H1 (cell line): ENCODE results near the gene PATJ. TPM values are rescaled to one million over a fixed set of nuclear protein-coding genes. Genes with fewer than 3 reads are reported as not detected.

Source experiments
- CTCF ChIA-PET: fragments of 300-600 bp; sonication (Branson Sonifier 250); formaldehyde crosslinking; loops from one replicate; lab custom pipeline; 2021; ENCODE audit not compliant: partially characterized antibody; lab: Charles Lee
- POLR2A ChIA-PET: fragments of 300-600 bp; sonication (Branson Sonifier 250); formaldehyde crosslinking; loops from one replicate; lab custom pipeline; 2021; ENCODE audit warnings: inconsistent platforms; ENCODE audit not compliant: partially characterized antibody; lab: Charles Lee
- DNase-seq, 2 experiments: peaks; one replicate each; pipeline versions ENCODE4 v3.0.0 to v3.0.0-alpha.2; 2010 to 2022; ENCODE audit warnings: low spot score in 2 of 2, low read depth in 1 of 2, mixed read lengths in 1 of 2
- FAIRE-seq: peaks from 2 replicates; lab custom pipeline; 2011; peaks lifted over from hg19 to GRCh38; lab: Jason Lieb, UNC
- H2AFZ ChIP-seq: 2 replicates; pipeline ENCODE4 v1.8.1; 2012; ENCODE audit warnings: low read length, inconsistent platforms
- H2AK5ac ChIP-seq: 2 replicates; pipeline ENCODE4 v1.6.1; 2013; ENCODE audit warnings: low read depth, low read length
- H2BK120ac ChIP-seq: replicated peaks from 2 replicates; pipeline ENCODE3; 2013; ENCODE audit warnings: low read depth, low read length, inconsistent platforms
- H2BK12ac ChIP-seq: 2 replicates; pipeline ENCODE4 v1.6.1; 2013; ENCODE audit warnings: low read depth, low read length
- H2BK15ac ChIP-seq: 2 replicates; pipeline ENCODE4 v1.6.1; 2013; ENCODE audit warnings: low read length
- H2BK20ac ChIP-seq: 2 replicates; pipeline ENCODE4 v1.6.1; 2013; ENCODE audit warnings: low read length
- H2BK5ac ChIP-seq: 2 replicates; pipeline ENCODE4 v1.6.1; 2013; ENCODE audit warnings: low read depth, low read length
- H3K14ac ChIP-seq: 2 replicates; pipeline ENCODE4 v1.6.1; 2013; ENCODE audit warnings: inconsistent platforms; ENCODE audit not compliant: insufficient read length
- H3K18ac ChIP-seq: 2 replicates; pipeline ENCODE4 v1.6.1; 2013; ENCODE audit warnings: low read length; ENCODE audit errors: extremely low read depth
- H3K23ac ChIP-seq: 2 replicates; pipeline ENCODE4 v1.6.1; 2013; ENCODE audit warnings: inconsistent platforms; ENCODE audit not compliant: insufficient read length
- H3K23me2 ChIP-seq: 2 replicates; pipeline ENCODE4 v1.6.1; 2013; ENCODE audit warnings: low read depth, low read length
- H3K27ac ChIP-seq: 2 replicates; pipeline ENCODE4 v1.6.1; 2011; ENCODE audit warnings: low read depth, low read length, inconsistent platforms
- H3K27me3 ChIP-seq, 4 experiments: replicated peaks in 1 of 4; 1 replicate in 1 of 4; 2 replicates in 3 of 4; pipeline versions ENCODE4 v1.6.1 to v1.8.1; 2011 to 2013; ENCODE audit warnings: low read length in 3 of 4, mild to moderate bottlenecking in 3 of 4, inconsistent platforms in 2 of 4, mixed read lengths in 2 of 4, moderate library complexity in 1 of 4; ENCODE audit not compliant: control insufficient read depth in 3 of 4, insufficient read depth in 3 of 4; ENCODE audit errors: extremely low read depth in 1 of 4
- H3K36me3 ChIP-seq, 4 experiments: 2 replicates each; pipeline versions ENCODE4 v1.6.1 to v1.8.1; 2011 to 2013; ENCODE audit warnings: mild to moderate bottlenecking in 4 of 4, low read length in 3 of 4, moderate library complexity in 2 of 4, control low read depth in 1 of 4, inconsistent platforms in 1 of 4; ENCODE audit not compliant: insufficient read depth in 4 of 4, control insufficient read depth in 2 of 4
- H3K4ac ChIP-seq: replicated peaks from 2 replicates; pipeline ENCODE3; 2013; ENCODE audit warnings: low read length, low read depth, mixed read lengths, inconsistent platforms; ENCODE audit not compliant: insufficient read length
- H3K4me1 ChIP-seq, 4 experiments: replicated peaks in 1 of 4; 1 replicate in 1 of 4; 2 replicates in 3 of 4; pipeline versions ENCODE4 v1.6.1 to v1.8.1; 2011 to 2013; ENCODE audit warnings: low read length in 3 of 4, inconsistent platforms in 2 of 4, mixed read lengths in 1 of 4; ENCODE audit not compliant: insufficient read depth in 4 of 4, control insufficient read depth in 3 of 4
- H3K4me2 ChIP-seq, 2 experiments: 2 replicates each; pipeline versions ENCODE4 v1.6.1 to v1.8.1; 2011 to 2013; ENCODE audit warnings: low read depth in 2 of 2, low read length in 2 of 2, control low read depth in 1 of 2, inconsistent platforms in 1 of 2, mild to moderate bottlenecking in 1 of 2; ENCODE audit not compliant: insufficient read depth in 1 of 2
- H3K4me3 ChIP-seq, 4 experiments: fragments of 200-600, 300-600 bp in 1 of 4; sonication (generic), shearing (Covaris generic), sonication (Bioruptor Twin) in 1 of 4; 2 replicates each; pipeline versions ENCODE4 v1.5.1 to v1.8.1; 2011 to 2016; ENCODE audit warnings: low read length in 4 of 4, low read depth in 3 of 4, control low read depth in 2 of 4, inconsistent platforms in 2 of 4, mild to moderate bottlenecking in 2 of 4, mixed read lengths in 1 of 4, moderate library complexity in 1 of 4; ENCODE audit not compliant: insufficient read depth in 2 of 4; ENCODE audit errors: extremely low read depth in 1 of 4
- H3K56ac ChIP-seq: replicated peaks from 2 replicates; pipeline ENCODE3; 2013; ENCODE audit warnings: low read depth, mild to moderate bottlenecking, mixed read lengths, low read length, inconsistent platforms; ENCODE audit not compliant: insufficient read length
- H3K79me1 ChIP-seq: 2 replicates; pipeline ENCODE4 v1.6.1; 2013; ENCODE audit warnings: low read depth, low read length, control low read depth
- H3K79me2 ChIP-seq, 2 experiments: 2 replicates each; pipeline versions ENCODE4 v1.6.1 to v1.8.1; 2012 to 2013; ENCODE audit warnings: low read length in 2 of 2, mild to moderate bottlenecking in 2 of 2, inconsistent platforms in 1 of 2; ENCODE audit not compliant: insufficient read depth in 2 of 2, control insufficient read depth in 1 of 2
- H3K9ac ChIP-seq, 4 experiments: replicated peaks in 1 of 4; 1 replicate in 1 of 4; 2 replicates in 3 of 4; pipeline versions ENCODE4 v1.6.1 to v1.8.1; 2011 to 2013; ENCODE audit warnings: low read depth in 3 of 4, low read length in 3 of 4, control low read depth in 2 of 4, mild to moderate bottlenecking in 2 of 4, moderate library complexity in 2 of 4, inconsistent platforms in 1 of 4; ENCODE audit errors: extremely low read depth in 1 of 4
- H3K9me3 ChIP-seq, 2 experiments: 2 replicates each; pipeline versions ENCODE4 v1.6.1 to v1.8.1; 2012 to 2013; ENCODE audit warnings: mild to moderate bottlenecking in 2 of 2, moderate library complexity in 2 of 2, control low read depth in 1 of 2, inconsistent platforms in 1 of 2, low read depth in 1 of 2, low read length in 1 of 2, mixed read lengths in 1 of 2; ENCODE audit not compliant: insufficient read depth in 2 of 2
- H4K20me1 ChIP-seq, 2 experiments: replicated peaks in 1 of 2; 2 replicates each; pipeline versions ENCODE3 to v1.8.1; 2011 to 2013; ENCODE audit warnings: inconsistent platforms in 2 of 2, low read length in 2 of 2, mild to moderate bottlenecking in 1 of 2; ENCODE audit not compliant: insufficient read depth in 2 of 2, control insufficient read depth in 1 of 2
- H4K5ac ChIP-seq: 2 replicates; pipeline ENCODE4 v1.6.1; 2013; ENCODE audit warnings: low read length, low read depth, mixed read lengths, inconsistent platforms; ENCODE audit not compliant: insufficient read length
- H4K8ac ChIP-seq: 2 replicates; pipeline ENCODE4 v1.8.0; 2013; ENCODE audit warnings: mild to moderate bottlenecking, moderate library complexity, low read length, inconsistent platforms; ENCODE audit not compliant: insufficient read depth; ENCODE audit errors: extremely low read depth
- H4K91ac ChIP-seq: replicated peaks from 2 replicates; pipeline ENCODE3; 2013; ENCODE audit warnings: low read length, mixed read lengths, inconsistent platforms; ENCODE audit not compliant: insufficient read length
- BACH1 ChIP-seq: IDR thresholded peaks from 2 replicates; pipeline ENCODE4 v1.6.1; 2012; ENCODE audit warnings: low read length, improper control_type of control experiment
- JUND ChIP-seq: IDR thresholded peaks from 2 replicates; pipeline ENCODE4 v1.6.1; 2011; ENCODE audit warnings: mild to moderate bottlenecking, improper control_type of control experiment, low read length
- RBBP5 ChIP-seq: IDR thresholded peaks from 2 replicates; pipeline ENCODE4 v1.7.1; 2012; ENCODE audit warnings: low read depth, mild to moderate bottlenecking, inconsistent platforms, low read length, moderate library complexity, borderline replicate concordance
- RFX5 ChIP-seq: IDR thresholded peaks from 2 replicates; pipeline ENCODE4 v1.6.1; 2011; ENCODE audit warnings: low read depth, low read length, improper control_type of control experiment, borderline replicate concordance
- WGBS, 2 experiments: shearing (Covaris generic) in 1 of 2; methylation state at CpG; one replicate each; pipeline versions ENCODE4 v1.1.6 to v1.1.7; 2013 to 2015; ENCODE audit warnings: low lambda C conversion rate in 2 of 2, mixed read lengths in 2 of 2, inconsistent platforms in 1 of 2, low coverage in 1 of 2, missing lambda C conversion rate in 1 of 2; ENCODE audit not compliant: insufficient replicate concordance in 2 of 2, insufficient coverage in 1 of 2, insufficient read length in 1 of 2; ENCODE audit errors: extremely low coverage in 1 of 2, missing lambda C conversion rate in 1 of 2; 5-methylcytosine and 5-hydroxymethylcytosine counted together
- polyA plus RNA-seq, 7 experiments: library from polyadenylated mRNA; depleted of rRNA in 3 of 7; stranded (reverse) in 5 of 7; unstranded in 2 of 7; fragments of >200 nt in 5 of 7; fragments of 200-250 nt in 2 of 7; gene quantifications; 1 replicate in 5 of 7; 2 replicates in 1 of 7; 4 replicates in 1 of 7; pipeline versions ENCODE4 v1.2.1 to v1.2.3, GENCODE V29; 2011 to 2013; ENCODE audit warnings: missing spikeins in 2 of 7, mixed read lengths in 2 of 7
- total RNA-seq: library from RNA; stranded (reverse); fragmentation: NEBNext Ultra II Directional; extraction: Animal tissue kit (Norgen Biotek cat#: 25700); gene quantifications from 2 replicates; pipeline ENCODE4 v1.2.1, GENCODE V29; 2021

PATJ gene
- total and polyA plus RNA-seq, 2 of the 8 experiments (the other 6 are each of a cell fraction or from before 2014, with no cell fraction given) = 8.2 to 55.6 TPM

- H3K4ac ChIP-seq = no peak overlapping the region
- no peaks in the 10 kb centered on the region for H3K79me1 ChIP-seq
- H2AFZ ChIP-seq = no peak overlapping the region
- WGBS, 2 experiments = 89% methylated on average over 4 of the region's 4 CpGs; no CpG with 5 or more reads in 1 of the 2 experiments
- H3K36me3 ChIP-seq = peaks cover 0 to 2% (median 0%) of the 10 kb centered on the region in 4 experiments; a peak in 1 of 8 replicates
- no peaks in the 10 kb centered on the region; the same call in 1 of the 2 replicates for H3K23me2 ChIP-seq
- no peak overlapping the region for H3K14ac ChIP-seq
- no peak overlapping the region for H3K27ac ChIP-seq
- H2BK5ac ChIP-seq = no peak overlapping the region
- H2BK120ac ChIP-seq = no peak overlapping the region
- no peak overlapping the region for H4K8ac ChIP-seq
- no peak overlapping the region for H3K9ac ChIP-seq
- H3K23ac ChIP-seq = no peak overlapping the region
- FAIRE-seq (no peak), DNase-seq (no peak)
- no peak overlapping the region for H3K4me2 ChIP-seq
- H3K4me1 ChIP-seq = peaks cover 0 to 9% (median 4%) of the 10 kb centered on the region in 4 experiments; a peak in 4 of 7 replicates
- H3K18ac ChIP-seq = no peak overlapping the region
- no peak overlapping the region for H3K56ac ChIP-seq
- no peaks in the 10 kb centered on the region for H3K27me3 ChIP-seq
- no peak overlapping the region for H2BK12ac ChIP-seq
- H4K91ac ChIP-seq = no peak overlapping the region
- no peak overlapping the region for H3K4me3 ChIP-seq
- no peak overlapping the region for H4K5ac ChIP-seq
- no peak overlapping the region for H2BK15ac ChIP-seq
- CTCF ChIA-PET = interaction anchor here (0.6 to 14.9 kb wide), 7 partner anchors 11 to 460 kb away, joined by 3 to 191 read pairs (median 4); no protein-coding TSS in a partner anchor
- no peak overlapping the region for H2AK5ac ChIP-seq
- H2BK20ac ChIP-seq = no peak overlapping the region
- no peaks in the 10 kb centered on the region for H3K9me3 ChIP-seq
- H4K20me1 ChIP-seq = no peaks in the 10 kb centered on the region
- no peaks in the 10 kb centered on the region for H3K79me2 ChIP-seq
- POLR2A ChIA-PET = no interaction called here
- TF ChIP-seq JUND = no peak
- TF ChIP-seq BACH1 = no peak
- no peak for TF ChIP-seq RFX5
- TF ChIP-seq RBBP5 = no peak
Observed at GRCh38 chr1:62140666-62141065, 398.4 kb downstream of the PATJ start.
